Posterior cingulate gyrus (tissue), 11 donors: ENCODE results near the gene SERTM1.

ENCODE experiments used
- DNase-seq, 10 donors: peaks; one replicate each; pipeline versions ENCODE4 v3.0.0 to v3.0.0-alpha.2; 2020 to 2021; ENCODE audit warnings: mixed read lengths in 3 of 10
- intact Hi-C: fragments of 100-400 bp; cut with DNase I; formaldehyde crosslinking; loops from one replicate; pipeline ENCODE4 v1.15.1; 2023

The SERTM1 gene

DNA sequence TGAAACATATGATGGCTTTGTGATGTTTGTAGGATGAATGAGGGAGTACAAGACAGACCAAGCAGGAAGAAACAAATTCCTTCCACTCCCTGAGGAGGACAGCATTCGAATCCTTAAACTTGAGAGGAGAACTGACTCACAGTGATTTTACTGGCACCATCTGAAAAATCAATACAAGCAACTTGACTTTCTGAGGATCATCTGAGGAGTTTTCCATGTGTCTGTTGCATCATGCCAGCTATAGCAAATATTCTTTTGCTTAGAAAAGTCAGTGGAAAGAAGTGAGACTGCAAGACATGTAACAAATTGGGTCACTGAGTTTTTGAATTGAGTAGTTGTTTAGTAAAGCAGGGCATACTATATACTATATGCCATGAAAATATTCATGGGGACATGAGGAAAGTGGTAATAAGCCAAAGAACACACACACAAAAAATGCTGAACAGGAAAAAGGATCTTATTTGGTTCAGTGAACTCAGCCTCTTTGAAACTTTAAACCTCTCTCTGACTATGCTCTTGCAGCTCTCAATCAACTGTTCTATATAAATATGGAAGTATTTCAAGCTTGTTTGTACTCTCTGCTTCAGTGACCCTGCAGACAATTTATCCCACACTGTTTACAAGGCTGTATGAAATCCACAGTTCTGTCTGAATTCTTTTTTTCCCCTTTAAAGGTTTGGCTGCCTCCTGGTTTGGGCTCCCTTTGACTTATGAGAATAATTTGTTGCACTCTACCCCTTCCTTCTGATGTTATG is 35.5 kb downstream of the SERTM1 start:
- DNase-seq: no peak
- intact Hi-C loops: no loop called here

GRCh38 chr13:36710396-36710795 is 36.6 kb downstream of the SERTM1 start:
- intact Hi-C loops: no loop called here
- DNase-seq: no peak

GRCh38 chr13:36712290-36712689 is 38.5 kb downstream of the SERTM1 start:
- intact Hi-C loops: no loop called here
- DNase-seq: no peak

DNA sequence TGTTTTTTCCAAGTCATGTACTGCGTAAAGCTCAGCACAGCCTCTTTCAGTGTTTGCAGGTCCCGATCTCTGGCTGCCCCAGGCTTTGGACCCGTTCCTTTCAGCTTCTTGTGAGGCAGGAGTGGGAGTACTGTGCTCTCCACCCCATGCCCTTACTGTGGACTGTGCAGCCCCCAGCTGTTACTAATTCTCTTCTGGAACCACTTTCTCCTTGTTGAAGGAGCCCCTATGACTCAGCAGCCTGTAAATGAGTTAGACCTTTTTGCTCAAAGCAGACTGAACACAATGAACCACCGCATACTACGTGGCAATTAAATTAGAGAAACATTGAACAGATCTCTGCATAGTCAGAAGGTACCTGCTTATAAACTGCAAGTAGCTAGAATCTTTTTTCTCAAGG is 39.0 kb downstream of the SERTM1 start:
- intact Hi-C loops: no loop called here
- no peak for DNase-seq

- no peak for DNase-seq
- intact Hi-C loops: no loop called here
Observed at GRCh38 chr13:36713887-36714286, 40.1 kb downstream of the SERTM1 start.

DNA sequence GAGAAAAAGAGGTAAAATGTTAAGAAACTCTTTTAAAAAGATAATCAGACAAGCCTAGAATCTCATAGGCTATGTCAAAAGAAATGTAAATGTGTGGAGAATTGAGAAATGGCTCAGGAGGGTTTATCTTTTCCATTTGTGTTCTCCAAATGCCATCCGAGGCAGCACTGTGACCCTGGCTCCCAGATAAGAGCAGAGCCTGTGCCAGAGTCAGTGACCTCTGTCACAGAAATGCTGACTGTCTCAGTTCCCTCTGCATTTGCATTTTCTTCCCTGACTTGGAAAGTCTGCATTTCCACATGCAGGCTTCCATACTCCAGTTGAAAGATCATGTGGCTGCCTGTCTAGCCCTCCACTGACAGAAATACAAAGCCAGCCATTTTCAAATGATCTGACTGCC is 42.0 kb downstream of the SERTM1 start:
- DNase-seq: no peak
- intact Hi-C loops: no loop called here

GRCh38 chr13:36717017-36717416 is 43.2 kb downstream of the SERTM1 start:
- no peak for DNase-seq
- intact Hi-C loops: no loop called here

DNA sequence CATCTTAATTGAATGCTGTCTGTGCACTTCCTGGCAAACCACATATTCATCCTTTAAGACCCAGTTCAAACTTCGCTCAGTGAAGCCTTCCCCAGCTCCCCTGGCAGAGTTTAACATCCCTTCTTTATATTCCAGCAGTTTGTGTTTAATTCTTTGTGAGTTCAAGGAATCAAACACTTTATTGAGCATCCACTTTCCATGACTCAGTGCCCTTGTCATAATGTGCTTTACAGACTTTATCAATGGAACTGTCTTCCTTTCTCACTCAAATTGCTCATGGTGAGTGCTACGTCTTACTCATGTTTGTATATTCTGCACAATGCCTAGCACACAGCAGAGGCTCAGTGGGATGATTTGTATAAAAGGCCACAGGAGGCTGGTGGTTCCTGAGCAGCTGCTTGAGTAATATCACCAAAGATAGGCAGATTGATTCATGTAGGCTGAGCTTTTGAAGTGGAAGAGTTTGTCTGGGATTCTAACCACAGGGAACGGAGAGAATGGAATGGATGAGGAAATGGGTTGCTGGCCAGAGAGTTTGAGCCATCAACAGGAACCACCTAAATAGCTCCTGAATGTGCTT is 44.2 kb downstream of the SERTM1 start:
- no peak for DNase-seq
- intact Hi-C loops: no loop called here

- DNase-seq: no peak
- intact Hi-C loops: no loop called here
Observed at GRCh38 chr13:36718686-36719085, 44.9 kb downstream of the SERTM1 start.

DNA sequence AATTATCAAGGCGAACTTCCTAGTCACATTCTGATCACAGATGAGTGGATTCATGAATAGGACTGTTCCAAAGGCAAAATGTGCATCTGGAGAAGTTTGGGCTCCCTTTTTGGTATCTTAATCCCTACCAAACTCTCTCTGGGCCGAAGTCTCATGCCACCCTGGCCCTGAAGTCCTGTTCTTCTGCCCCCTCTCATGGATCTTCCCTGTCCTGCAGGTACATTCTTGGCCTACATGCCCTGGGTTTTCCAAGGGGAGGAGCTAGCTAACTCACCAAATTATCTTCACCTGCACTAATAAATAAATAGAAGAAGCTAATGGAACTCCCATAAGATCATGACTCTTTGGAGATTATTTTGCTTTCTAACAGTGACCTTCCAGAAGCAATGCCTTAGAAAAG is 50.3 kb downstream of the SERTM1 start:
- intact Hi-C loops: no loop called here
- no peak for DNase-seq

- intact Hi-C loops: no loop called here
- no peak for DNase-seq
Observed at GRCh38 chr13:36725936-36726335, 52.1 kb downstream of the SERTM1 start.

GRCh38 chr13:36728006-36728405 is 54.2 kb downstream of the SERTM1 start:
- no peak for DNase-seq
- intact Hi-C loops: no loop called here

DNA sequence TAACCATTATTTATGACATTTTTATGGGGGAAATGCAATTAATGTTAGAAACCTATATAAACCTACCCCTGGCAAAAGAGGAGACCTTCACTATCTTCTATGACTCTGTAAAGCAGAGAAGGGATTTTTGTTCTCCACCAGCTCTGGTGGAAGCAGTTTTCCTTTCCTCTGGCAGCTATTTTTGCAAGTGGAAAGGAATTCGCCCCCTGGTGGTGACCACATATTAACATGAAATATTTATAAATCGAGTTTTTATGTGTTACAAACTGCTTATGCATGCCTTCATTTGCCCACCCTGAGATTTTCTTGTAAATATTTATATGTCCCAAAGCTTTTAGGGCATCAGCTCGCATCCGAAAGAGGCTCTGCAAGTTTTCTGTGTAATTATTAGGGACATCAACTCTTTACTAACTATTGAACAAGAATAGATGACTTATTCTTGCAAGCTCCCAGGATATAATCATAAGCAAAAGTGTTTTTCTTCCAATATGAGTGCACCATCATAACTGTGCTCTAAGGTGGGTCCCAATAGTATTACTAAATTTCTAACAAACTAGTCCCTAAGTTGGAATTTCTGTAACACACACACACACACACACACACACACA is 62.4 kb downstream of the SERTM1 start:
- intact Hi-C loops: loop anchor here (2.0 to 5.0 kb wide), 3 partner anchors 314 to 453 kb away; partner anchors contain the start of gene SPART
- DNase-seq: peak in 6 of 10 donors; percentile 28 to 58 (median 46)

- intact Hi-C loops: loop anchor here (2.0 to 5.0 kb wide), 3 partner anchors 315 to 455 kb away; partner anchors contain the start of gene SPART
- no peak for DNase-seq
Observed at GRCh38 chr13:36737524-36738083, 63.8 kb downstream of the SERTM1 start.

- no peak for DNase-seq
- intact Hi-C loops: no loop called here
Observed at GRCh38 chr13:36745436-36745835, 71.6 kb downstream of the SERTM1 start.

DNA sequence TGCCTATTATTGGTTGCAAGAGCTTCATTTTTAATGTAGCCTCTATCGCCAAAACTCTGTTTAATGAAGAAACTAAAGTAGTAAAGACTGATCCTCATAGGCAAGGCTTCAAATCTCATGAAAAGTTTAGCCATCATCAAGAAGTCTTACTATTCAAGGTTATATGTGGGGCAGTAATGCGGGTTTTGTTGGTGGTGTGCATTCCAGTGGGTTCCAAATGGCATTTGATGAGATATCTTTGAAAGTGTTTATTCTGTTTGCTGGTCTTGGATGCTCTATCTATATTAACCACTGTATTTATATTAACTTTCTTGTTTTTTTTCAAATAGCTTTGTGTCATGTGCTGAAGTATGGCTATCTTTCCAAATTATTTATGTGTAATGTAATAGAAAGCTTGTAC is 72.2 kb downstream of the SERTM1 start:
- intact Hi-C loops: no loop called here
- no peak for DNase-seq
